GM12891 (cell line): ENCODE measurements around the gene EXPH5.

Experiments
- POLR2A ChIP-seq: IDR thresholded peaks from 2 replicates; pipeline ENCODE4 v1.6.1; 2011; ENCODE audit warnings: low read depth, low read length, control low read depth
- TAF1 ChIP-seq: IDR thresholded peaks from 2 replicates; pipeline ENCODE4 v1.6.1; 2011; ENCODE audit warnings: low read depth, low read length, control low read depth

GRCh38 chr11:108496643-108497256 is 96.8 kb downstream of the EXPH5 start:
- TF ChIP-seq TAF1: no peak
- no peak for TF ChIP-seq POLR2A
